ENCODE results near the gene CDK4.

GRCh38 chr12:57783466-57783801, 31.3 kb upstream of the CDK4 start:
- TF ChIP-seq CTCF (IDR thresholded peaks at IDR 0.05; ENCODE audit: low read length) (no peak), EZH2 (IDR thresholded peaks at IDR 0.05; ENCODE audit: borderline replicate concordance, low read length) (no peak)
